GM12874 (cell line): ENCODE measurements around the gene SIGLEC7.

Experiments used
- TF ChIP-seq, protein P1 (sequence below): IDR thresholded peaks from 2 replicates; pipeline ENCODE4 v1.5.1; 2011; ENCODE audit warnings: low read depth, mild to moderate bottlenecking, control low read depth, low read length, moderate library complexity; ENCODE audit not compliant: insufficient read depth

The SIGLEC7 gene

GRCh38 chr19:51124729-51125128 is 17.4 kb upstream of the SIGLEC7 start, which contains the start of gene SIGLEC9:
Gene SIGLEC9, plus strand, starts transcription at chr19:51124906. Its CDS starts 69 bp downstream, at chr19:51124975.
- TF ChIP-seq, protein P1, sequence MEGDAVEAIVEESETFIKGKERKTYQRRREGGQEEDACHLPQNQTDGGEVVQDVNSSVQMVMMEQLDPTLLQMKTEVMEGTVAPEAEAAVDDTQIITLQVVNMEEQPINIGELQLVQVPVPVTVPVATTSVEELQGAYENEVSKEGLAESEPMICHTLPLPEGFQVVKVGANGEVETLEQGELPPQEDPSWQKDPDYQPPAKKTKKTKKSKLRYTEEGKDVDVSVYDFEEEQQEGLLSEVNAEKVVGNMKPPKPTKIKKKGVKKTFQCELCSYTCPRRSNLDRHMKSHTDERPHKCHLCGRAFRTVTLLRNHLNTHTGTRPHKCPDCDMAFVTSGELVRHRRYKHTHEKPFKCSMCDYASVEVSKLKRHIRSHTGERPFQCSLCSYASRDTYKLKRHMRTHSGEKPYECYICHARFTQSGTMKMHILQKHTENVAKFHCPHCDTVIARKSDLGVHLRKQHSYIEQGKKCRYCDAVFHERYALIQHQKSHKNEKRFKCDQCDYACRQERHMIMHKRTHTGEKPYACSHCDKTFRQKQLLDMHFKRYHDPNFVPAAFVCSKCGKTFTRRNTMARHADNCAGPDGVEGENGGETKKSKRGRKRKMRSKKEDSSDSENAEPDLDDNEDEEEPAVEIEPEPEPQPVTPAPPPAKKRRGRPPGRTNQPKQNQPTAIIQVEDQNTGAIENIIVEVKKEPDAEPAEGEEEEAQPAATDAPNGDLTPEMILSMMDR, result no peak

DNA sequence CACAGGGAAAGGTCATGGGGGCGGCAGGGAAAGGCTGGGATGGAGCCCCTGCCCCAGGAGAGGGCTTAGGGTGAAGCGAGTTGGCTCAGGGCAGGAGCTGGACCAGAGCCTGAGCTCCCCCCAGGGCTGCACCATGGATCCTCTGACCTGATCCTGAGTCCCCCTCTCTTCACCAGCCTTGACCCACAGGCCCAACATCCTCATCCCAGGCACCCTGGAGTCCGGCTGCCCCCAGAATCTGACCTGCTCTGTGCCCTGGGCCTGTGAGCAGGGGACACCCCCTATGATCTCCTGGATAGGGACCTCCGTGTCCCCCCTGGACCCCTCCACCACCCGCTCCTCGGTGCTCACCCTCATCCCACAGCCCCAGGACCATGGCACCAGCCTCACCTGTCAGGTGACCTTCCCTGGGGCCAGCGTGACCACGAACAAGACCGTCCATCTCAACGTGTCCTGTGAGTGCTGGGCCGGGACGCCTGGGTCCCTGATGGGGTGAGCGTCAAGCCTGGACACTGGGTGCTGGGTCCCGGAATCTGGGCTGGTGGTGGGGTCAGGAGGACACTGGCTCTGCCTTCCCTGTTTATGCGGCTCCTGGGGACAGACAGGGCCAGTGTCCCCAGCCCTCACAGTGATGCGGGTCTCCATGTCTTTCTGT is 16.6 kb upstream of the SIGLEC7 start:
- TF ChIP-seq, protein P1, result no peak

GRCh38 chr19:51127032-51127431 is 15.1 kb upstream of the SIGLEC7 start:
- TF ChIP-seq, protein P1, result no peak

- TF ChIP-seq, protein P1, result no peak
Observed at GRCh38 chr19:51127755-51128154, 14.3 kb upstream of the SIGLEC7 start.

GRCh38 chr19:51128227-51128626 is 13.9 kb upstream of the SIGLEC7 start:
- TF ChIP-seq, protein P1, result no peak

GRCh38 chr19:51129716-51130115 is 12.4 kb upstream of the SIGLEC7 start:
- TF ChIP-seq, protein P1, result no peak

GRCh38 chr19:51131780-51132680 is 10.1 kb upstream of the SIGLEC7 start:
- TF ChIP-seq, protein P1, result peak; percentile 29
